HCEC 1CT (cell line): Measurements from ENCODE around the gene CLSTN1.
A peak's percentile ranks its signal among the peaks of the same experiment; 100 is the strongest.
"Not testable (repeated sequence)": the region's sequence is repeated elsewhere in the genome, so short reads cannot be mapped to it uniquely, and the experiment has no call there.

Experiments used
- DNase-seq: peaks from one replicate; pipeline ENCODE4 v3.0.0-alpha.2; 2017

The CLSTN1 gene

DNA sequence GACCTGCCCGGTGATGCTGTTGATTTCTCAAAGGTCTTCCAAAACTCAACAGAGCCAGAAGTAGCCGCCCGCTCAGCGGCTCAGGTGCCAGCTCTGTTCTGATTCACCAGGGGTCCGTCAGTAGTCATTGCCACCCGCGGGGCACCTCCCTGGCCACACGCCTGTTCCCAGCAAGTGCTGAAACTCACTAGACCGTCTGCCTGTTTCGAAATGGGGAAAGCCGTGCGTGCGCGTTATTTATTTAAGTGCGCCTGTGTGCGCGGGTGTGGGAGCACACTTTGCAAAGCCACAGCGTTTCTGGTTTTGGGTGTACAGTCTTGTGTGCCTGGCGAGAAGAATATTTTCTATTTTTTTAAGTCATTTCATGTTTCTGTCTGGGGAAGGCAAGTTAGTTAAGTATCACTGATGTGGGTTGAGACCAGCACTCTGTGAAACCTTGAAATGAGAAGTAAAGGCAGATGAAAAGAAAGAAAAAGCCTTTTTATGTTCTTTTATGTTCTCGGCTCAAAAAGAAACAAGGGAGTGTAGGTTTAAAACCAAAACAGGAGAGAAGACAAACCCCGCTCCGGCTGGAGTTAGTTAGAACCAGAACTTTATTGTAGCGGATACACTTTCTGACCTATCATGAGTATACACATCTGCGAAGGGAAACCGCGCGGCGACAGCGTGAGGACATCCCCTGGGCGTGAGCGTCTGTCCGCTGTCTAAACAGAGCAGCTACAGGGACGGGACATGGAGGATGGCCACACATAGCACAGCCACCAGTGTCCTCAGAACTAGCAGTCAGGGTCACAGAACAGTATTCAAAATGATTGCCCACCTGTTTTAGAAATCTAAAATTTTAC lies 95.1 kb downstream of the CLSTN1 start:
- no peak for DNase-seq

DNA sequence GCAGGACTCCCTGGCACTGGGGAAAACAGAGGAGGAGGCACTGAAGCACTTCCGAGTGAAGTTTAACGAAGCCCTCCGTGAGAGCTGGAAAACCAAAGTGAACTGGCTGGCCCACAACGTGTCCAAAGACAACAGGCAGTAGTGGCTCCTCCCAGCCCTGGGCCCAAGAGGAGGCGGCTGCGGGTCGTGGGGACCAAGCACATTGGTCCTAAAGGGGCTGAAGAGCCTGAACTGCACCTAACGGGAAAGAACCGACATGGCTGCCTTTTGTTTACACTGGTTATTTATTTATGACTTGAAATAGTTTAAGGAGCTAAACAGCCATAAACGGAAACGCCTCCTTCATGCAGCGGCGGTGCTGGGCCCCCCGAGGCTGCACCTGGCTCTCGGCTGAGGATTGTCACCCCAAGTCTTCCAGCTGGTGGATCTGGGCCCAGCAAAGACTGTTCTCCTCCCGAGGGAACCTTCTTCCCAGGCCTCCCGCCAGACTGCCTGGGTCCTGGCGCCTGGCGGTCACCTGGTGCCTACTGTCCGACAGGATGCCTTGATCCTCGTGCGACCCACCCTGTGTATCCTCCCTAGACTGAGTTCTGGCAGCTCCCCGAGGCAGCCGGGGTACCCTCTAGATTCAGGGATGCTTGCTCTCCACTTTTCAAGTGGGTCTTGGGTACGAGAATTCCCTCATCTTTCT lies 96.7 kb downstream of the CLSTN1 start:
- DNase-seq, result no peak

DNA sequence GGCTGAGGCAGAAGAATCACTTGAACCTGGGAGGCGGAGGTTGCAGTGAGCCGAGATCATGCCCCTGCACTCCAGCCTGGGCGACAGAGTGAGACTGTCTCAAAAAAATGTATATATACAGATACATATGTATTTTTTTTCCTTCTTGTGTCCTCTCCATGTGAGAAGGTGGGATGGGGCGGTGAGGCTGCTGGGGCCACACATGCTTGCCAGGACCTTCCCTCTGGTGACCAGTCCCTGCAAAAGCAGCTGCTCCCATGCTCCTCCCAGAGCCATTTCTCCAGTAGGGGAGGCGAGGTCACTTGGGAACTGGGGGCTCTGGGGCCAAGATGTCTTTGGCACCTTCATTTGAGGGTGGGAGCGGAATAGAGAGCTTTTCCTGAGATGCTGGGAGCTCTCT lies 97.4 kb downstream of the CLSTN1 start:
- DNase-seq, result no peak

DNA sequence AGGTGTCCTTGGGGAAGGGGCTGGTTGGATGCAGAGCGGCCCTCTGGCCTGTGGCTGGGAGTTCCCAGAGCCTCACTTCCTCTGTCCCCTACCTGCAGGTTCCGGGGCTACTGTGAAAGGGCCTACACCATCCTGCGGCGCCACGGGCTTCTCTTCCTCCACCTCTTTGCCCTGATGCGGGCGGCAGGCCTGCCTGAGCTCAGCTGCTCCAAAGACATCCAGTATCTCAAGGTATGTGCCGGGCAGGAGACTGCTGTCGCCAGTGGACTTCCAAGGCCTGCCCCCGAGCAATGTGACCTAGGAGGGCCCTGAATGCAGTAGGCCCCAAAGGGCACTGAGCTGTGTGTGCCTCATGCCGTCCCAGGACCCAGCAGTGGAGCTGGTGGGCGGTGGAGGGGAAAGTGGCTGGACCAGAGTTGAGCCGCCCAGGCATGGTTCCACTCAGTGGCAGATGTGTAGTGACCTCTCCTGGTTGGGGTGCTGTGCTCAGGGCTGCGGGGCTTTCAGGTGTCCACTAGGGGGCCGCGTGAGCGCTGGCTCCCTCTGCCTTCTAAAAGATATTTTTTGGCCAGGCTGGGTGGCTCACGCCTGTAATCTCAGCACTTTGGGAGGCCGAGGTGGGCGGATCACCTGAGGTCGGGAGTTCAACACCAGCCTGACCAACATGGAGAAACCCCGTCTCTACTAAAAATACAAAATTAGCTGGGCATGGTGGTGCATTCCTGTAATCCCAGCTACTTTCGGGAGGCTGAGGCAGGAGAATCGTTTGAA lies 98.9 kb downstream of the CLSTN1 start:
- DNase-seq, result peak; percentile 63

DNA sequence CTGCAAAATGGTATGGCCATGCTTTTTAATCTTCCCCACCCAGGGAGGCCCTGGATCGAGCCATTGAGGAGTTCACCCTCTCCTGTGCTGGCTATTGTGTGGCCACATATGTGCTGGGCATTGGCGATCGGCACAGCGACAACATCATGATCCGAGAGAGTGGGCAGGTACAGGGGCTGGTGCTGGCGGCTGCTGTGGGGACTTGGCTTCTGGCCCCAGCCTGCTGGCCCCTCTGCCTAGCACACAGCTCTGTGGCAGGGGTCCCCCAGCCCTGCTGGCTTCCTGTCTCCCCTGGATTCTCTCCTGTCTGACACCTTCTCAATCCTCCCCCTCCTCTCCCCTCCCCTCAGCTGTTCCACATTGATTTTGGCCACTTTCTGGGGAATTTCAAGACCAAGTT lies 99.8 kb downstream of the CLSTN1 start:
- DNase-seq, result no peak

DNA sequence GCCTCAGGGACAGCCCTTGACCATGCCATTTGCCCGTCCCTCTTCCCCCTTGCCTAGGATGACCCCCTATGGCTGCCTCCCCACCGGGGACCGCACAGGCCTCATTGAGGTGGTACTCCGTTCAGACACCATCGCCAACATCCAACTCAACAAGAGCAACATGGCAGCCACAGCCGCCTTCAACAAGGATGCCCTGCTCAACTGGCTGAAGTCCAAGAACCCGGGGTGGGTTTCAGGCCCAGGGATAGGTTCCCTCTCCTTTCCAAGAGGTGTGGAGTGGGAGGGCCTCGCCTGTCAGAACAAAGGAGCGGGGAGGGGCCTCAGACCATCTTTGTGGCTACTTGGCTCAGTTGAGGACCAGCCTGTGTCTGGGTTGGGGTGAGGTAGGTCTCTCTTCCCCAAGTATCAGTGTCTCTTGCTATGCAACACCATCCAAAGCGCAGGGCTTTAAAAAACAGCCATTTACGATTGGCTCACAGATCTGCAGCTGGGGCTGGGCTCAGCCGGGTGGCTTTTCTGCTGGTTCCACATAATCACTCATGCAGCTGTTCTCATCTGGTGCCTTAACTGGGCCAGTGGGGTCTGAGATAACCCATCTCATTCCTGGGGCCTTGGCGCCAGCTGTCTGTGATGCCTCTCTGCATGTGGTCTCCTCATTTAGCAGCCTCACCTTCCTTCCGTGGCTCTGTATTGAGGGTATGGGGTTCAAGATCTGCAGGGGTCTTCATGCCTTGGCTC lies 100.5 kb downstream of the CLSTN1 start:
- DNase-seq, result no peak

DNA sequence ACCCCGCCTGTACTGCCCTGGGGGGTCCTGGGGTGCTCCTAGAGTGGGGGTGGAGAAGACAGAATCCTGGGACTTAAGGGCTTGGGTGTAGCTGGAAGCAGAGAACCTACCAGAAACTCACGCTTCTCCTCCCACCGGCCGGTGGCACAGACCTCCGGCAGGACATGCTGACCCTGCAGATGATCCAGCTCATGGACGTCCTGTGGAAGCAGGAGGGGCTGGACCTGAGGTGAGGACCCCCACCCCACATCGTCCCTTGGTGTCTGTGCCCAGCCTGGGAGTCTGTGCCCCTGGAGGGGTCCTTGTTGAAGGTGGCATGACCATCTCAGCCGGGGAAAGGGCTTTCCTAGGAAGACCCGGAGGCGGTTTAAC lies 101.4 kb downstream of the CLSTN1 start:
- DNase-seq, result no peak

DNA sequence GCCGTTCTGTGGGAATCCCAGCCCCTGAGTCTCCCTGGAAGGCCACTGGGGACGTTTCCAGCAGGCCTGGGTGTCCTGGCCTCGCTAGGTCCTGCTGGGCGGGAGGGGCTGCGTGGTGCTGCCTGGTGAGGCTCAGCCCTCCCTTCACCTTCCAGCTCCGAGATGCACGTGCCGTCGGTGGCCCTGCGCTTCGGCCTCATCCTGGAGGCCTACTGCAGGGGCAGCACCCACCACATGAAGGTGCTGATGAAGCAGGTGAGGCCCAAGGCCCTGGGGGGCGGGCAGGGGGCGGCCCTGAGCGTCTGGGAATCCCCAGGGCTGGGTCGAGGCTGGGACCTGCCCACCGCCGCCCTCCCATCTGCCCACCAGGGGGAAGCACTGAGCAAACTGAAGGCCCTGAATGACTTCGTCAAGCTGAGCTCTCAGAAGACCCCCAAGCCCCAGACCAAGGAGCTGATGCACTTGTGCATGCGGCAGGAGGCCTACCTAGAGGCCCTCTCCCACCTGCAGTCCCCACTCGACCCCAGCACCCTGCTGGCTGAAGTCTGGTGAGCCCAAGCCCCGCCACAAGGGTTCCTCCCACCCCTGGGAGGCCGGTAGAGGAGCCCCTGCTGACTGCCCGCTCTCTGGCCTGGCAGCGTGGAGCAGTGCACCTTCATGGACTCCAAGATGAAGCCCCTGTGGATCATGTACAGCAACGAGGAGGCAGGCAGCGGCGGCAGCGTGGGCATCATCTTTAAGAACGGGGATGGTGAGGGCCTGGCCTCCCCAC lies 102.0 kb downstream of the CLSTN1 start:
- no peak for DNase-seq

DNA sequence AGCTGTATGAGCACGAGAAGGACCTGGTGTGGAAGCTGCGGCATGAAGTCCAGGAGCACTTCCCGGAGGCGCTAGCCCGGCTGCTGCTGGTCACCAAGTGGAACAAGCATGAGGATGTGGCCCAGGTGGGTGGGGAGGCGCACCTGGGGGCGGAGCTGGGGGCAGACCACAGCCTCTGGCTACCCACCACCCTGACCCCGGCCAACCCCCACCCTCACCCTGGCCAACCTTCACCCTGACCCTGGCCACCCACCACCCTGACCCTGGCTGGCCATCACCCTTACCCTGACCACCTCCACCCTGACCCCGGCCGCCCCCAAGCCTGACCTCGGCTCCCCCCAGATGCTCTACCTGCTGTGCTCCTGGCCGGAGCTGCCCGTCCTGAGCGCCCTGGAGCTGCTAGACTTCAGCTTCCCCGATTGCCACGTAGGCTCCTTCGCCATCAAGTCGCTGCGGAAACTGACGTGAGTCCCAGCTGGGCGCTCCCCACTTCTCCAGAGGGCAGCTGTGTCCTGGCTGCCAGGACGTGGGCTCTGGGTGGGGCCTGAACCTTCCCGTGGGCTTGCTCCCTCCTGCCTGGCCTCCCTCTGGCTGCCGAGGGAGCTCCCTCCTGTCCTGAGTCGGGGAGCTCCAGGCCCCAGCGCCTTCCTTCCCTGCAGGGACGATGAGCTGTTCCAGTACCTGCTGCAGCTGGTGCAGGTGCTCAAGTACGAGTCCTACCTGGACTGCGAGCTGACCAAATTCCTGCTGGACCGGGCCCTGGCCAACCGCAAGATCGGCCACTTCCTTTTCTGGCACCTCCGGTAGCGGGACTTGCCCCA lies 102.8 kb downstream of the CLSTN1 start:
- DNase-seq, result no peak

DNA sequence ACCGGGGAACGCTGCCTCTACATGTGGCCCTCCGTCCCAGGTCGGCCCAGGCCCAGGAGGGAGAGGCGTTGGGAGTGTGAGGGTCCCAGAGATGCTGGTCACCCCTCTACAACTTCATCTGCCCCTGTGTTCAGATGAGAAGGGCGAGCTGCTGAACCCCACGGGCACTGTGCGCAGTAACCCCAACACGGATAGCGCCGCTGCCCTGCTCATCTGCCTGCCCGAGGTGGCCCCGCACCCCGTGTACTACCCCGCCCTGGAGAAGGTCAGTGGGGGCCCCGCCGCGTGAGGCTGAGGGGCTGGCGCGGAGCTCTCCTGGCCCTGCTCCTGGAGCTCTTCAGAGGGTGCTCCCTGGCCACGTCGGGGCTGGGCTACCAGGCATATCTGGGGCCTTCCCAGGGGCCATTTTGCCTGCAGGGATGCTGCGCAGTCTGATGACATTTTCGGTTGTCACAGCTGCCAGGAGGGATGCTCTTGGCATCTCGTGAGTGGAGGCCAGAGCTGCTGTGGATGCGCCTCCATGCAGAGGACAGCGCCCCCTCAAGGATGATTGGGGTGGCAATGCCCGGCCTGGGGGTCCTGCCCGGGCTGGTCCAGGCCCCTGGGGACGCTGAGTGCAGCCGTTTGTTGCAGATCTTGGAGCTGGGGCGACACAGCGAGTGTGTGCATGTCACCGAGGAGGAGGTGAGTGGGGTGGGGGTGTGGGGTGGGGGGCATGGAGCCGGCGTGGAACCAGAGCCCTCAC lies 103.6 kb downstream of the CLSTN1 start:
- no peak for DNase-seq

DNA sequence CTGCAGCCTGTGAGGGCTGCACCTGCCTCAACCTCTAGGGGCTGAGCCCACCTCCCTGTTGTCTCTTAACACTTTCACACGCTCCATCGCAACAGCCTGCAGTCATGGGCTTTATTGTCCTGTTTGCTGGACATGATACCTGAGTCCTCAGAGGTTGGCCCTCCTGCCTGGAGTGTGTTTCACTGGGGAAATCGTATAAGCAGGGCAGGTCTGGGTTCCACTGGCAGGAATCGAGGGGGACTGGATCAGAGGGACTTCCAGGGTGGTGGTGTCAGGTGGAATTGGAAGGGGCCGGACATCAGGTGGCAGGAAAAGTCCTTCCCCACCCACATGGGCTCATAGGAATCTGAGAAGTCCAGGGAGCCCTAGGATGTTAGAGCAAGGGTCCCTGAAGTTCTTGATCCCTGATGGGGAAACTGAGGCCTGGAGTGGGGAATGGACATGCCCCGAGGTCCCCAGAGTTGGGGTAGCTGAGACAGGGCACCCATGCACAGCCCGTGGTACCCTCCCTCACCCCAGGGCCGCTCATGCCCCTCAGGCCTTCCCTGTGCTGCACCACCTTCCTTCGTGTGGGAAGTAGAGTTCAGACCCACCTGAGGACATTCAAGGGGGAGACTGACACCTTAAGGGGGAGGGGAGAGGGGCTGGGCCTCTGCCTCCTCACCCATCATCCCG lies 105.6 kb downstream of the CLSTN1 start:
- DNase-seq, result no peak

DNA sequence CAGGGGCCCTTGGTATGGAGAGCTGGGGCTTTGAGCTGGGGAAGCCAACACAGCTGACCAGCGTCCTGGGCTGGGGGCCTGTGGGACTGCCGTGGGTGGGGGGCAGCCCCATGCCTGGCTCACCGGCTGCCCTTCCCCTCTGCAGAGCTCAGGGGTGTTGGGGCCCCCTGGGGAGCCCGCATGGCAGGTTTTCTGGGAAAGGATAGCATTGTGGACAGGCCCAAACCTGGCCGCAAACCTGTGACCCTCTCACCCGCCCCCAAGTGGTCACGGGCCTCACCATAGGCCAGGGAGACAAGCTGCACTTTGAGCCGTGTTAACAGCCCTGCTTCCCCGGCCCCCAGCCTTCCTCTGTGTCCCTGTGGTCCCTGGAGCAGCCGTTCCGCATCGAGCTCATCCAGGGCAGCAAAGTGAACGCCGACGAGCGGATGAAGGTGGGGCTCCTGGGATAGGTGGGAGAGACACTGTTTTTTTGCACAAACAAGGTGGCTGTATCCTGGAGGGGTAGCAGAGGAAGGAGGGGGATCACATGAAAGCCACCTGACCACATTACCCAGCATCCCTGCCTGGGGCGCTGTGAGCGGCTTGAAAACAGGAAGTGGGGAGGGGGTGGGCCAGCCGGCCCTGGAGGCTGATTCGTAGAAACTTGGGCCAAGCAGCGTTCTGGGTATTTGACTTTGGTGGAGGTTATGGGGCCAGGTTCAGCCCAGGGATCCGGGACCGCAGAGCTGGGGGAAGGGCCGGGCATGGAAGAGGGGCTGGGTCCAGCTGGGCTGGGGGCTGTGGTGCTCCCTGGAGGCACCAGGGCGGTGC lies 106.4 kb downstream of the CLSTN1 start:
- DNase-seq, result no peak

DNA sequence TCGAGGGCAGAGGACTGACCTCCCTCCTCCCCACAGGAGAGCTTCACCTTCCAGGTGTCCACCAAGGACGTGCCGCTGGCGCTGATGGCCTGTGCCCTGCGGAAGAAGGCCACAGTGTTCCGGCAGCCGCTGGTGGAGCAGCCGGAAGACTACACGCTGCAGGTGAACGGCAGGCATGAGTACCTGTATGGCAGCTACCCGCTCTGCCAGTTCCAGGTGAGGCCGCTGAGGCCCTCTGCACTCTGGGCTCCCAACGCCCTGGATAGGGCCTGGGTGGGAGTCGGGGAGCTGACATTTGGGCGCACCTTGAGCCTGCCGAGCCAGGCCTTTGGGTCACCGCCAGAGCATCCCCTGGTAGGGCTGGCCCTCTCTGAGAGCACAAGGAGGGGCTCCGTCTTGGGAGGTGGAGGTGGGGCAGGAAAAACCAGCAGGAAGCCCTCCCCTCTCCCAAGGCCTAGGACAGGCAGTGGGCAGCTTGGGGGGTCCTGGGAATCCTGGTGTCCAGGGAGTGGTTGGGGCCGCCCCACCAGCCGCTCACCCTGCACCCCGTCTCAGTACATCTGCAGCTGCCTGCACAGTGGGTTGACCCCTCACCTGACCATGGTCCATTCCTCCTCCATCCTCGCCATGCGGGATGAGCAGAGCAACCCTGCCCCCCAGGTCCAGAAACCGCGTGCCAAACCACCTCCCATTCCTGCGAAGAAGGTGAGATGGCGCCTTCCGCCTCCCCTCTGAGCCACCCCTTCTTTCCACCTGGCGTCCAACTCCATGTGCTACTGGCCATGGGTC lies 107.2 kb downstream of the CLSTN1 start:
- no peak for DNase-seq

DNA sequence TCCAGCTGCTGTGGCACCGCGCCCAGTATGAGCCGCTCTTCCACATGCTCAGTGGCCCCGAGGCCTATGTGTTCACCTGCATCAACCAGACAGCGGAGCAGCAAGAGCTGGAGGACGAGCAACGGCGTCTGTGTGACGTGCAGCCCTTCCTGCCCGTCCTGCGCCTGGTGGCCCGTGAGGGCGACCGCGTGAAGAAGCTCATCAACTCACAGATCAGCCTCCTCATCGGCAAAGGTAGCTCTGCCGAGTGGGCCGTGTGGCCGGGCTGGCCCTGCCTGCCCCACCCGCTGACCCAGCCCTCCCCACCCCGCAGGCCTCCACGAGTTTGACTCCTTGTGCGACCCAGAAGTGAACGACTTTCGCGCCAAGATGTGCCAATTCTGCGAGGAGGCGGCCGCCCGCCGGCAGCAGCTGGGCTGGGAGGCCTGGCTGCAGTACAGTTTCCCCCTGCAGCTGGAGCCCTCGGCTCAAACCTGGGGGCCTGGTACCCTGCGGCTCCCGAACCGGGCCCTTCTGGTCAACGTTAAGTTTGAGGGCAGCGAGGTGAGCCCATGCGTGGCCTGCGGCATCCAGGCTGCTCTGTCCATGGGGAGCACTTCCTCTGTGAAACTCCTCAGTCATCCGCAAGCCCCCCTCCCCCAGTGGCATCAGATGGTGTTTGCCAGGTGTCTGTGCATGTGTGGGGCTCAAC lies 108.1 kb downstream of the CLSTN1 start:
- no peak for DNase-seq

DNA sequence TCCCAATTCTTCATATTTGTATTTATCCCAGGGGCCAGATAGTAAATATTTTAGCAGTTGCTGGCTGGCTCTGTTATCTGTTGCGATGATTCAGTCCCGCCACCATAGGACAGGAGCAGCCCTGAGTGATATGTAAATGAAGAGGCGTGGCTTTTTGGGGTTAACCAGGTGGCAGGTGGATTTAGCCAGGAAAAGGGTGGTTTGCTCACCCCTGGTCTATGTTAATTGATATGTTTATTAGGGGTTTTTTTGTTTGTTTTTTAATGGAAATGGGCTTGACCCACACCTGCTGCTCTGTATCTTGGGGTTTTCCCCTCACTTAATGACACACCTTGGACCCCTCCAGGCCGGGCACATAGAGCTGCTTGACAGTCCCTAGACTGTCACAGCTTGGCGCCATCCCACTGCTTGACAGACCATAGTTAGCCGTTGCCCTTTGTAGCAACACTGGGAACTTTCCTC lies 109.5 kb downstream of the CLSTN1 start:
- DNase-seq, result no peak

DNA sequence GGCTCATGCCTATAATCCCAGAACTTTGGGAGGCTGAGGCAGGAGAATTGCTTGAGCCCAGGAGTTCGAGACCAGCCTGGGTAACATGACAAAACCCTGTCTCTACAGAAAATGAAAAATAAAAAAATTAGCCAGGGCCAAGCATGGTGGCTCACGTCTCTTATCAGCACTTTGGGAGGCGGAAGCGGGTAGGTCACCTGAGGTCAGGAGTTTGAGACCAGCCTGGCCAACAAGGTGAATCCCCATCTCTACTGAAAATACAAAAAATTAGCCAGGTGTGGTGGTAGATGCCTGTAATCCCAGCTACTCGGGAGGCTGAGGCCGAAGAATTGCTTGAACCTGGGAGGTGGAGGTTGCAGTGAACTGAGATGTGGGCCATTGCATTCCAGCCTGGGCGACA lies 111.0 kb downstream of the CLSTN1 start:
- DNase-seq, result not testable (repeated sequence)

DNA sequence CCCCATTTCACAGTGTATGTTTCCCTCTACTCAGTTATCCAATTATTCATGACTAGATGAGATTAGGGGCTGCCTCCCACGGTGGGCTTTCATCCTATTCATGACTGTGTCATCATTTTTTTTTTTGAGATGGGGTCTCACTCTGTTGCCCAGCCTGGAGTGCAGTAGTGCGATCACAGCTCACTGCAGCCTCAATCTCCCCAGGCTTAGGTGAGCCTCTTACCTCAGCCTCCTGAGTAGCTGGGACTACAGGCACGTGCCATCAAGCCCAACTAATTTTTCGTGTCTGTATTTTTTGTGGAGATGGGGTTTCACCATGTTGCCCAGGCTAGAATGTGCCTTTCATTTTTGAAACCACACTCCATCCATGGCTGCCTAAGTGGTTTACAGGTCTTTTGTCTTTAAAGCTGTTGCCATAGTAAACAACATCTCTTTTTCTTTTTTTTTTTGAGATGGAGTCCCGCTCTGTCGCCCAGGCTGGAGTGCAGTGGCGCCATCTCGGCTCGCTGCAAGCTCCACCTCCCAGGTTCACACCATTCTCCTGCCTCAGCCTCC lies 112.2 kb downstream of the CLSTN1 start:
- no peak for DNase-seq
